GM18517 (cell line): Measurements from ENCODE around the gene PPP1R1C.
A peak's percentile ranks its signal among the peaks of the same experiment; 100 is the strongest.
"Not testable (repeated sequence)": the region's sequence is repeated elsewhere in the genome, so short reads cannot be mapped to it uniquely, and the experiment has no call there.

Experiments
- ATAC-seq: cut with Tn5 transposase; IDR thresholded peaks from one replicate; pipeline ENCODE4 v1.9.1; 2021; ENCODE audit warnings: mild to moderate bottlenecking, moderate library complexity; ENCODE audit not compliant: unreplicated experiment

PPP1R1C gene

DNA sequence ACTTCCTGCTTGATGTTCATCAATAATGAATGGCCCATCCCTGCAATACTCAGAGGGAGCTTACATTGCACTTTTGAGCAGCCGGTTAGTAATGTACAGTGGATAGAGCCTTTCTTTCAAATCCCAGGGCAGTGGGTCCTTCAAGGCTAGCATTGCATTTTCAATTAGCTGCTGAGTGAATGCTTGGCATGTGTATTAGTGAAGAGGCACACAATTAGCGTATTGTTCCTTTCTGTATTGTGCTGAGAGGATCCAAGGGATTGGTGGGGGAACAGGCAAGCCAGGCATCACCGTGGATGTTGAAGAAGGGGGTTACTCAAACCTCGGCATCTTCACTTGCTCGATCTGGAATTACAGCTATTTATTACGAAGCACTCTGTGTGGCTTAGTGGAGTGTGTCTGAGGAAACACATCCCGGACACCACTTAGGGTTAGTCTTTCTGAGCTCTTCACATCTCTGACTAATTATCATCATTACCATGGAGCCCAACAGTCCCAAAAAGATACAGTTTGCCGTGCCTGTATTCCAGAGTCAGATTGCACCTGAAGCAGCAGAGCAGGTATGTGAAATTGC lies at the start of gene PPP1R1C:
PPP1R1C (plus strand) TSS at position 222 of the 574 bp plus-strand sequence; CDS start at position 480, 258 bp downstream.
- ATAC-seq: no peak

- ATAC-seq: no peak
Measured at GRCh38 chr2:181937473-181937872, 48.2 kb upstream of the PPP1R1C start.

DNA sequence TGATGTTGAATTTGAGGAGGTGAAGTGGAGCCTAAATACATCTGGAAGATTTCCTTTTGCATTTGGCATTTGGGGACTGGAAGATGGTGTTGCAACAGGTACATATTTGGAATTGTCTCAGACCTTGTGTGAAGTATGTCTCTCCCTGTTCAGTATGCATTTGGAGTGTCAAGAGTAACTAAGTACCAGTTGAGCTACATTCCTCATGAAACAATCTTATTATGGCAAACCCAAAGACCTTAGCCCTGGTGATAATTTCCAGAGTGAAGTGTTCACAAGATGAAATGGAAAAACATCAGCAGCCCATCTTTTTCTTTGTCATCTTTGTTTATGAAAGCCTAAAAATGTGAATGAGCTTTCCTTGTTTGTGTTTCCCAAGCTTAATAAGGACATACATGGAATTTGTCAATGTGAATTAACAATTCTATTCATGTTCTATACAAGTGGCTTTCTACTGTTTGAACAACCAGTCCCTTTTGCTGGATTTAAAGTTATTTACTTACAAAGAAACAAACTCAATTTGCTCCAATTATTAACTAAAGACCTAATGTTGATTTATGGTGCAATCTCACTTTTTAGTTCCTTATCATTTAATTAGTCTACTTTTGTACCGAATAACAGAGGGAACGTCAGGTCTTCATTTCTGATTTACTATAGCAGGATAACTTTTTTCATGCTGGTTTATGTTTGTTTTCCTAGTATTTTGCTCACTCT lies 42.1 kb upstream of the PPP1R1C start:
- no peak for ATAC-seq

- ATAC-seq: no peak
Measured at GRCh38 chr2:181944164-181944913, 41.3 kb upstream of the PPP1R1C start.

- no peak for ATAC-seq
Measured at GRCh38 chr2:181944914-181945291, 40.8 kb upstream of the PPP1R1C start.

DNA sequence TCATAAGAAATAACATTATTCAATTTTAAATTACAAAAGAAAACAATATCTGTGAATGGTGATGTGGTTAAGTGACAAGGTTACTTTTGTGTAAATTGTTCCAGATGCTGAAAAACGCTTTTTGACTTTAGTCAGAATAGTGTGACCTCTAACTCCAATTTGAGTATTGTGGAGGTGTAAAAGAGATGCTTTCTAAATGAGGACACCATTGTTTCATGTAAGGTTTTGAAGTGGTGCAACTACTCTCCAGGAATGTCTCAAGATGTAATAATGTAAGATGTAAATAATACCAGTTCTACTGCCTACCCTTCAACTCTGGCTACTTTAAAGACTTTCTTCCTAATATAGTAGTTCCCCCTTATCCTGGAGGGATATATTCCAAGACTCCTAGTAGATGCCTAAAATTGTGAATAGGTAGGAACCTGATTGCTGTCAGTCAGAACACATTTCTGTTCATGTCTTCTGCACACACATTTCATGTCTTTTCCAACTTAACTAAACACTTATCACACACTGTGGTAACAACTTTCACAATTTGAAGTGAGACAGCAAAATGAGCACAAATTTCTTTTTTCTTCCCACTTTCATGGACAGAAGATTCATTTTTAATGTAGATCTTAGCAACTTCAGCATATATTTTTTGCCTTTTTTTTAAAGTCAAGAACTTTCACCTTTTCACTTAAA lies 39.1 kb upstream of the PPP1R1C start:
- ATAC-seq: no peak

DNA sequence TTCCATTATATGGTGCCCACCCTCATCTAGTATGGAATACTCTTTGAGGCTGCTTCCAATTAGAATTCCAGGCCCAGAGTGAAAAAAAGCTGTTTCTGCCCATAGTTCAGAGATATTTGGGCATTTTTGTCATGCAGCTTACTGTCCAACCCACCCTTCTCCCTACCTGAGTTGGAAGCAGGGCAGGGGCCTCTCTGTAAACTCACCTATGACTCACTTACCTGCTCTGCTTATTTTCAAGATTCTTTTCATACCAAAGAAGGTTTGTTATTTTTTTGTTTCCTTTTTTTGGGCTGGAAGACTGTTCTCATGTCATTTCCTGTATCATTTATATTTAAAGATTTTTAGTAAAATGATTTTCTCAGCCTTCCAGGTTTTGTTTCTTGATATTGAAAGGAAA lies 38.4 kb upstream of the PPP1R1C start:
- ATAC-seq: no peak

- ATAC-seq: no peak
Measured at GRCh38 chr2:181948227-181948626, 37.4 kb upstream of the PPP1R1C start.

DNA sequence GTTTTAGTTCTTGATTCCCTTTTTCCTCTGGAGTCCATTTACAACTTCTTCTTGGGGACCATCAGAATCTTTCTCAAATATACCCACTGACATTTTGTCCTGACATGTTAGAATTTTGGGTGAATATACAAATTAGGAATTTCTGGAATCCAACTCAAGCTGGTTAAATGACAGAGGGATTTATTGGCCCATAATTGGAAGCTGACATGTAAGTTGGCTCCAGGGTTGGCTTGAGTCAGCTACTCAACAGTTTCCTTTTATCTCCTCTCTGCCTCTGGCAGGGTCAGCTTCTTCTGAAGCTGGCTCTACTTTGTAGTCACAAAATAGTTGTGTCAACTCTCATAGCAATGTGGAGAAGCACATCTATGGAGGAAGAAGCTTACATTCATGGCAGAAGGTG lies 36.6 kb upstream of the PPP1R1C start:
- no peak for ATAC-seq

DNA sequence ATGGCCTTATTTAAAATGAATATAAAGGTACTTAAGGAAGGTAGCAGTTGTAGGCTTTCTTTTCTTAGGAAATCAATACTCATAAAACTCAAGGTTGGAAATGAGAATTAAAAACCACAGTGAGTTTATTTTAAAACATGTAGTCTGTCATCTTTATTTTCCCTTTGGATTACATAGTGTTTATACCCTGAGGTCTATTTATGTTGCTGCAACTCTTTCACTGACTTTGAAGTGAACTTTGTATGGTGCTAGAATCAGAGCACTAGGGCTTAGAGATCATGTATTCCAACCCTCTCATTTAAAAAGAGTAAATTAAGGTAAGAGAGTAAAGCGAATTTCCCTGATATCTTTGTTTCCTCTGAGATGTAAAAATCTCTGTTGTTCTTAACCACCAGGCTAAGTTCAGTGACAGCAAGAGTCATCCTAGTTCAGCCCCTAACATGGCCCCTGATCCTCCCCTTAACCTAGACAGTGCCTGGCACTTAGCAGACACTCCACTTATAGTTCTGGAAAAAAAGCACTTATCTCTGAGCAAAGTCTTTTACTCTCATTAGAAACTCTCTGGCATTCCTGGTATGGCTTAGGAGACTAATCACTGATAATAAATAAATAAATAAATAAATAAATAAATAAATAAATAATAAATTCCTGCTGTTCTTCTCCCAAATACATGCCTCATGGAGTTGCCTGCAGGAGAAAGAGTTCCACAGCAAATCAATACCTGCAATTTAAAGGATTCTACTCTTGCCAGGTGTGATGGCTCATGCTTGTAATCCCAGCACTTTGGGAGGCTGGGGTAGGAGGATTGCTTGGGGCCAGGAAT lies 33.0 kb upstream of the PPP1R1C start:
- no peak for ATAC-seq

- ATAC-seq: peak; percentile 86
Measured at GRCh38 chr2:181953881-181954537, 31.6 kb upstream of the PPP1R1C start.

DNA sequence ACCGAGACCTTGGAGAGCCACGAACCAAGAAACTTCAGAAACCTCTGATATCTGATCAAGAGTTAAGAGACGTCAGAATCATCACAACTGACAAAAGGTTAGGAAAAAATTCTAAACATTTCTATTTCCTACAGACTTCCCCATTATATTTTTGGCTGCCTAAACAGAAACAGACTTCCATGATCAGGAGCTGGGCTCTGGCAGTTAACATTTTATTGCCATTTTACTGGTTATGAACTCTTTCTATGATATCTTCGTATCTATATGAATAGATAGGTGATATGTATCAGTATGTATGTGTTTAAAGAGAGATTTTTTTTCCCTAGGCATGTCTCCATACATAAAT lies 31.1 kb upstream of the PPP1R1C start:
- no peak for ATAC-seq

GRCh38 chr2:181955010-181955409 lies 30.6 kb upstream of the PPP1R1C start:
- no peak for ATAC-seq

DNA sequence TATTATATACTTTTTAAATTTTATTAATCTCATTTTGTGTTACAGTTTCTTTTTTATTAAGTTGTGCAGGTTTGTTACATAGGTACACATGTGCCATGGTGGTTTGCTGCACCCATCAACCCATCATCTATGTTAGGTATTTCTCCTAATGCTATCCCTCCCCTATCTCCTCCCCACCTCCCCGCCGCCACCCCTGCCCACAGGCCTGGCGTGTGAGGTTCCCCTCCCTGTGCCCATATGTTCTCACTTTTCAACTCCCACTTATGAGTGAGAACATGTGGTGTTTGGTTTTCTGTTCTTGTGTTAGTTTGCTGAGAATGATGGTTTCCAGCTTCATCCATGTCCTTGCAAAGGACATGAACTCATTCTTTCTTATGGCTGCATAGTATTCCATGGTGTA lies 29.8 kb upstream of the PPP1R1C start:
- ATAC-seq: not testable (repeated sequence)

DNA sequence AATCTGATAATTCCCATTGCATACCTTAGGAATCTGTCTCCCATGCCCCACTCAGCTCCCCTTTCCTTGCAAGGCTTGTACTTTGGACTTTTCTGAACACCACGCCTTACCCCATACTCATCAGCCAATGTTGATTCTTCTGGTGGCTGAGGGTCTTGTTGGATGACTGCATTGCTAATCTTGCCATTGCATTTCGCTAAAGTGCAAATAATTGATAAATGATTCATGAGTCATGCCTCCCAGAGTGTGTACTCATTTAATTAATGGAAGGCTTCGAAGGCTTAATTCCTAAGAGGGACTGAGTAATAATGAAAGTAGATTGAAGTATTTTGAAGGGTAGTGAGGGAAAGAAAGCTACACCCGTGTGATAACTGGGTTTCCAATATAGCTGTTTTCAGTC lies 28.0 kb upstream of the PPP1R1C start:
- ATAC-seq: no peak

- no peak for ATAC-seq
Measured at GRCh38 chr2:181958726-181959125, 26.9 kb upstream of the PPP1R1C start.

DNA sequence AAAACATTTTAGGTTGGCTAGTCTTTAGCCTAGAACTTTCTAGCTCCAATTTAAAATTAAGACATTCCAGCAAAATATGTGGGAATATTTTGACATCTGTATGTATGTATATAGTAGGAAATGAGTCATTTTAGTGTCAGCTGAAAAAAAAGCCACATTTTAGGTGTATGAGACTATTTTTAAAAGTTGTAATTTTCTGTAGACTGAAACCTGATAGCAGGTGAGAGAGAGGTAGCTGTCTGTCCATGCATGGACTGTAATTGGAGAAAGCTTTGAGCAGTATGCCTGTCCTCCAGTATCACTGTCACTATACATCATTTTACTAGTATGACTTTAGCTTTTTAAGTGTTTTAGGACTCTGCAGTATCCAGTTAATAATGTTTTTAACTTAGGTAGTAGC lies 26.1 kb upstream of the PPP1R1C start:
- no peak for ATAC-seq

- not testable (repeated sequence) for ATAC-seq
Measured at GRCh38 chr2:181961167-181961566, 24.5 kb upstream of the PPP1R1C start.

DNA sequence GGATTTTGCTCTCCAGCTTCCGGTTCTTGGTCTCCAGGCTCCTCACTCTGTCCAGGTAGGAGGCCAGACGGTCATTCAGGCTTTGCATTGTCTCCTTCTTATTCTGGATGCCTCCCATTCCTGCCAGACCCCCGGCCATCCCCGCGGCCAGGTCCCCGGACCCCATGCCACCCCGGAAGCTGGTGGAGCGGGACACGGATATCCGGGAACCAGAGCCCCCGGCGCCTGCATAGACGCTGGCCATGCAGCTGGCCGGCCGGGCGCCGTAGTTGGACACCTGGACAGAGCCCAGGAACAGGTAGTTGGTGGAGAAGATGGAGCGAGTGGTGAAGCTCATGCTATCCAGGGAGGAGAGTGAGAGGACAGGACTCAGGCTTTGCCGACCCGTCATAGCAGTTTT lies 23.5 kb upstream of the PPP1R1C start:
- no peak for ATAC-seq

DNA sequence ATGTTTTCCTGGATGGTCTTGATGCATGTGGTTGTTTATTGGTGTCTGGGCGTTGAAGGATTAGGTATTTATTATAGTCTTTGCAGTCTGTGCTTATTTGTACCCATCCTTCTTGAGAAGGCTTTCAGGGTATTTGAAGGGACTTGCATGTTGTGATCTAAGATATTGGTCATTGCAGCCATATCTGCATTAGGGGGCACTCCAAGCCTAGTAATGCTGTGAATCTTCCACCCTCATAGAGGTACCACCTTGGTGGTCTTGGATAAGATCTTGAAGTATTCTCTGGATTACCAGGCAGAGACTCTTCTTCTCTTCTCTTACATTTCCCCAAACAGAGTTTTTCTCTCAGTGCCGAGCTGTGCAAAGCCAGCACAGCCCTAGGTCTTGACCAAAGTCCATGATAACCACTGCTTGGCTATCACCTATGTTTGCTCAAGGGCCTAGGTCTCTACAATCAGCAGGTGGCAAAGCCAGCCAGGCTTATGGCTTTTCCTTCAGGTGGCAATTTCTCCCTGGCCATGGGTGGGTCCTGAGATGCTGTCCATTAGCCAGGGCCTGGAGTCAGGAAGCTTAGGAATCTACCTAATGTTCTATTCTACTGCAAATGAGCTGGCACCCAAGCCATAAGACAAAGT lies 15.4 kb upstream of the PPP1R1C start:
- ATAC-seq: no peak
